SIG-M5 treated with dmso at 0.1 percent for 504 hours (cell line): ENCODE measurements around the gene HNMT.
"Not testable (repeated sequence)": the region's sequence is repeated elsewhere in the genome, so short reads cannot be mapped to it uniquely, and the experiment has no call there.

ENCODE experiments used
- DNase-seq: peaks from one replicate; lab custom pipeline; 2025; ENCODE audit not compliant: unreplicated experiment; lab: John Stamatoyannopoulos, UW

The HNMT gene

DNA sequence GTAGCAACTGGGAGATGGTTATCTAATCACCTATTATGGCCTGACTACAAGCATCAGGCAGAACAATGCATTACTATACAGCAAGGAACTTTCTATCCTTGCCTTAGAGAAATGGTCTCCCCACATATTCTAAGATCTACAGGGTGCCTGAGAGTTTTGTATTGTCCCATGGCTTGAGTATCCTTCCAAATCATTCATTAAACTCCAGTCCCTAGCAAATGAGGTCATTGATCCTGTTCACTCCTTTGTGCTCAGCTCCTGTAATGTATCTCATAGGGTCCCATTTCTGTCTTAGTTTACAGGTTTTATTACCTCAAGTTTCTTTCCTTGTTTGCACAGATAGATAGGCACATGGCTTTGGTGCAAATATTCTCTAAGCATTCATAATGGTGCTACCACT, 9.0 kb downstream of the HNMT start:
- DNase-seq, result no peak

- peak; percentile 67 for DNase-seq
Measured at GRCh38 chr2:137975280-137976271, 11.3 kb downstream of the HNMT start.

GRCh38 chr2:137976274-137976673, 12.0 kb downstream of the HNMT start:
- no peak for DNase-seq

DNA sequence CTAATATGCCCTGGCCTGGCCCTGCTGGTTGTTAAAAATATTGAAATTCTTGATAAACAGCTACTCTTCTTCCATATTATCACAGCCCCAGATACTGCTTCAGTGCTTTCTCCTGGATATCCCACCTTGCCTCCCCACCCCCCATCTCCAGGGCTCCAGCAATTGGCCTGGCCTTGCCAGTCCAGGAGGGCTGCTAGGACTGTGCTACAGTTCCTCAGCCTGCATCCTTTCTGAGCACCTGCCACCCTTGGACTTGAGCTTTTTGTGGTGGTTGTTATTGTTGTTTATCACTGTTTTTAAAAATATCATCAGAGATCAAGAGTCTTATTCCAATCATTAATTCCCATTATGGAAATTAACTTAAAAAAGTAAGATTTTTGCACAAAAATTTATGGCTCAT, 13.5 kb downstream of the HNMT start:
- no peak for DNase-seq

DNA sequence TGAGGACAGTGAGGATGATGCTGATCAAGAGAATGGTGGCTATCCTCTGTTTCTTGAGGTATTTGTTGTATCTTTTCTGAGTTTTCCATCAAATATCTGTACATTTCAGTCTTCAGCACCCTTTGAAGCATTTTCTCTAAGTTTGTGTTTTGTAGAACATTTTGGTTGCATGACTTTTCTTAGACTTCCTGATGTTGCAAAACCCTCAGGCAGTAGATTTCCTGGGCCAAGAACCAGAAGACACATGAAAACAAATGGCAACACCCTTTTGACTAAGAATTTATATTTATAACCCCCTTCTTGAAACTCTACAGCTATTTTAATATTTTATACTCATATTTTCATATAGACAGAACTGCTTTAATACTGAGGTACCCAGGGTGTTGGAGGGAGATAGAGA, 16.2 kb downstream of the HNMT start:
- peak; percentile 53 for DNase-seq

DNA sequence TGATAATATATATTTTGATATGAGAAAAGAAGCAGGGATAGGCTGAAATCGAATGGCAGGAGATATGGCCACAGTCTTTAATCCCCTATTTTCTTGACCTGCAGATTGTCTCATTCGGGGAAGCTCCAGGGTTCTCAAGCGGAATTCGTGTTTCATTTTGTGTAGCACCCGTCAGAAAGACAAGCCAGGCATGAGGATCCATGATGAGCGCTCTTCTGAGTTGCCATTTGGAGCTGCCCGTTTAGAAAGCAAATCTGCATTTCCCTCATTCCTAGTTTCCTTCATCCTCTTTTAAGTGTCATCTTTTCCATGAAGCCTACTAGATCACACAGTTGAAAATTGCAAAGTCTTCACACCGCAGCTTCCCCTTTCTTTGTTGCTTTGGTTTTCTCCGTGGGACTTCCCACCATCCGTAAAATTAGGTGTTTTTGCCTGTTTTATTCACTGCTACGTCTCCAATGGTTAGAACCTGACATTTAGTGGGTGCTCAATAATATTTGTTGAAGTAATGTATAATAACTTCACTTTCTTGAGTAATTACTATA, 16.9 kb downstream of the HNMT start:
- no peak for DNase-seq

- no peak for DNase-seq
Measured at GRCh38 chr2:137983581-137983980, 19.3 kb downstream of the HNMT start.

DNA sequence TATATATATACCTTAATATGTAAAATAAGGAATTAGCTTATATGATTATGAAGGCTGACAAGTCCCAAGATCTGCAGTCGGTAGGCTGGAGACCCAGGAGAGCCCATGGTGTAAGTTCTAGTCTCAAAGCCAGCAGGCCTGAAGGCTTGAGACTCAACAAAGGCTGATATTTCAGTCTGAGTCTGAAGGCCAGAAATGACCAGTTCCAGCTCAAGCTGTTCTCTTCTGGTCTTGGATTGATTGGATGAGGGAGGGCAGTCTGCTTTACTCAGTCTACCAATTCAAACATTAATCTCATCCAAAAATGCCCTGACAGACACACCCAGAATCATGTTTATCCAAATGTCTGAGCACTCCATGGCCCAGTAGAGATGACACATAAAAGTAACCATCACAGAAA, 22.0 kb downstream of the HNMT start:
- no peak for DNase-seq

GRCh38 chr2:137987011-137987410, 22.7 kb downstream of the HNMT start:
- DNase-seq, result no peak

GRCh38 chr2:137991078-137991477, 26.8 kb downstream of the HNMT start:
- DNase-seq, result no peak

- DNase-seq, result no peak
Measured at GRCh38 chr2:137992039-137992646, 27.9 kb downstream of the HNMT start.

- not testable (repeated sequence) for DNase-seq
Measured at GRCh38 chr2:137993715-137994476, 29.6 kb downstream of the HNMT start.

- DNase-seq, result not testable (repeated sequence)
Measured at GRCh38 chr2:137995368-137995767, 31.1 kb downstream of the HNMT start.

GRCh38 chr2:137996158-137996557, 31.9 kb downstream of the HNMT start:
- DNase-seq, result not testable (repeated sequence)

- DNase-seq, result no peak
Measured at GRCh38 chr2:137997733-137998132, 33.5 kb downstream of the HNMT start.

GRCh38 chr2:137998503-137998902, 34.2 kb downstream of the HNMT start:
- DNase-seq, result no peak

DNA sequence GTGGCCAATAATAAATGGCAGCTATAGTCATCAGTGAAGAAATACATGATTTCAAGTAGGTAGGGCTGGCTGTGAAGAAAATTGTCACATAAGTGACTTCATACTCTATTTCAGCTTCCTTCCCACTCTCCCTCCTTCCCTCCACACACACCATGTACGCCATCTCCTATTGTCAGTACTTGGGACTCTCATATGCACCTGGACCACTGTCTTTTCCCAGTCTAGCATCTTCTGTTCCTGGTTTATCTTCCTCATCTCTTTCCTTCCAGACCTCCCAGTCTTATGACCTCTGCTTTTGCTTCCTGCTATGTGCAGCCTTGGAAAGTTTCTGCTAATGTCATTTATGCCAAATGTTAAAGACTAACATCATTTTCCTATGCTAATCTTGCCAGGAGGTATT, 35.0 kb downstream of the HNMT start:
- DNase-seq, result no peak

- no peak for DNase-seq
Measured at GRCh38 chr2:138000009-138000408, 35.7 kb downstream of the HNMT start.

- DNase-seq, result no peak
Measured at GRCh38 chr2:138000796-138001195, 36.5 kb downstream of the HNMT start.

DNA sequence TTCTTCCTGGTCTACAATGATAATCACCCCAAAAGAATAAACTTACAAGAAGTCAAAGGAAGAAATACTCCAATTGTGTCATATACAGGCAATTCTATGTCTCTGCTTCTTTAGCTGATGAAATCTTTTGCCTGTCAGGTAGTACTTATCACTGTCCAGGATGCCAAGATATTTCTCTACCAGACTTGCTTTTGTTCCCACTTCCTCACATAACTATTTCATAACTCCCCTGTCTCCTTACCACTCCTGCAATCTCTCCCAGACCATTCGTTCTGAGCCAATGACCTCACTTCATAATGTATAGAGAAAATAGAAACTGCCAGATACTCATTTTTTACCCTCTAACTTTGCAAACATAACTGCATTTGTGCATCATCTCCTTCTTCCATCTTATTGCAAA, 39.1 kb downstream of the HNMT start:
- no peak for DNase-seq

DNA sequence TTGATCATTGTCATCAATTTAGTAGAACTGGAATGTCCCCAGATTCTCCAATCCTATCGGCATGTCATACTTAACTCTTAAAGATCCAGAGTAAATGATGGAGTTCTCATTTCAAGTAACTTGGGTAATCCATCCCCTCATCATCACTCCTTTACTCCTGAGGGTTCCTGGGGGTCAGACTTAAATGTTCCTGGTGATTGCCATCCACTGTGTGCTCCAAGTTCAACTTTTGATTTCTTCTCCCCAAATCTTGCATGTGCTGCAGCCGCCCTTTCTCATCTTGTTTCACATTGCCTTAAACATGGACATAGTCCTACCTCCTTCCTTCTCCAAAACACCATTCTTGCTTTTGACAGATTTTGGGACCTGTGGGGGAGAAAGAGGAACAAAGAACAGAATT, 43.2 kb downstream of the HNMT start:
- DNase-seq, result no peak
